Measurements from ENCODE around the gene SORCS2. TPM values are rescaled to one million over a fixed set of nuclear protein-coding genes. Genes with fewer than 3 reads are reported as not detected.

SORCS2 gene
- polyA plus RNA-seq, 1 of the 3 experiments (the other 2 are of a cell fraction): 1.6 TPM

- no peaks in the 10 kb centered on the region for H3K27me3 ChIP-seq (ENCODE audit: insufficient read depth)
- 87% methylated on average over 5 of the region's 8 CpGs for WGBS (ENCODE audit: low lambda C conversion rate)
- no peak for DNase-seq
These were observed 467.3 kb downstream of the SORCS2 start for GRCh38 chr4:7659429-7660175.

GRCh38 chr4:7660176-7661039 lies 468.1 kb downstream of the SORCS2 start:
- Histone ChIP-seq H3K4me2 (no peak overlapping the region), H4K20me1 (ENCODE audit: insufficient read depth) (no peaks in the 10 kb centered on the region), H2AFZ (ENCODE audit: low read depth) (no peak overlapping the region), H3K27me3 (ENCODE audit: insufficient read depth) (no peaks in the 10 kb centered on the region), H3F3A (replicated peaks; ENCODE audit: insufficient read depth) (peaks cover 5% of the 10 kb centered on the region), H3K9me3 (no peaks in the 10 kb centered on the region), H3K36me3 (replicated peaks in 1 of 2; ENCODE audit: control insufficient read depth in 1 of 2, insufficient read depth in 2 of 2, low read length in 1 of 2) (no peaks in the 10 kb centered on the region), H3K4me3 (ENCODE audit: low read depth in 2 of 2, low read length in 1 of 2) (no peak overlapping the region), H3K9me2 (no peaks in the 10 kb centered on the region), H3K27ac (ENCODE audit: low read depth in 2 of 2, low read length in 1 of 2) (no peak overlapping the region), H3K9ac (no peak overlapping the region), H3K79me2 (ENCODE audit: insufficient read depth) (no peaks in the 10 kb centered on the region), H3K4me1 (ENCODE audit: control insufficient read depth in 1 of 2, insufficient read depth in 2 of 2, low read depth in 1 of 2, low read length in 1 of 2) (peaks cover 6 to 13% of the 10 kb centered on the region in 2 experiments; a peak in 1 of 4 replicates)
- ChIA-PET POLR2A (no interaction called here), CTCF (no interaction called here)
- WGBS (ENCODE audit: low lambda C conversion rate): 93% methylated on average over 10 of the region's 14 CpGs
- no peak for DNase-seq
- TF ChIP-seq GABPA (IDR thresholded peaks at IDR 0.05; ENCODE audit: low read depth) (no peak), NRF1 (IDR thresholded peaks at IDR 0.05; ENCODE audit: low read depth, low read length) (no peak), CHD2 (IDR thresholded peaks at IDR 0.05; ENCODE audit: low read length, partially characterized antibody) (no peak), SMC3 (IDR thresholded peaks at IDR 0.05; ENCODE audit: low read depth, low read length) (no peak), TCF12 (IDR thresholded peaks at IDR 0.05) (no peak), RXRA (IDR thresholded peaks at IDR 0.05; ENCODE audit: borderline replicate concordance, low read depth) (no peak), NFIC (IDR thresholded peaks at IDR 0.05; ENCODE audit: borderline replicate concordance) (no peak), FOXM1 (IDR thresholded peaks at IDR 0.05; ENCODE audit: low read depth) (no peak), JUND (IDR thresholded peaks at IDR 0.05) (no peak), RCOR1 (IDR thresholded peaks at IDR 0.05; ENCODE audit: low read length) (no peak), SIN3A (IDR thresholded peaks at IDR 0.05; ENCODE audit: borderline replicate concordance, low read depth, low read length) (no peak)
- TF ChIP-seq, protein P1, sequence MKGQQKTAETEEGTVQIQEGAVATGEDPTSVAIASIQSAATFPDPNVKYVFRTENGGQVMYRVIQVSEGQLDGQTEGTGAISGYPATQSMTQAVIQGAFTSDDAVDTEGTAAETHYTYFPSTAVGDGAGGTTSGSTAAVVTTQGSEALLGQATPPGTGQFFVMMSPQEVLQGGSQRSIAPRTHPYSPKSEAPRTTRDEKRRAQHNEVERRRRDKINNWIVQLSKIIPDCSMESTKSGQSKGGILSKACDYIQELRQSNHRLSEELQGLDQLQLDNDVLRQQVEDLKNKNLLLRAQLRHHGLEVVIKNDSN (IDR thresholded peaks at IDR 0.05; ENCODE audit: borderline replicate concordance, low read depth): no peak
- TF ChIP-seq, protein P2, sequence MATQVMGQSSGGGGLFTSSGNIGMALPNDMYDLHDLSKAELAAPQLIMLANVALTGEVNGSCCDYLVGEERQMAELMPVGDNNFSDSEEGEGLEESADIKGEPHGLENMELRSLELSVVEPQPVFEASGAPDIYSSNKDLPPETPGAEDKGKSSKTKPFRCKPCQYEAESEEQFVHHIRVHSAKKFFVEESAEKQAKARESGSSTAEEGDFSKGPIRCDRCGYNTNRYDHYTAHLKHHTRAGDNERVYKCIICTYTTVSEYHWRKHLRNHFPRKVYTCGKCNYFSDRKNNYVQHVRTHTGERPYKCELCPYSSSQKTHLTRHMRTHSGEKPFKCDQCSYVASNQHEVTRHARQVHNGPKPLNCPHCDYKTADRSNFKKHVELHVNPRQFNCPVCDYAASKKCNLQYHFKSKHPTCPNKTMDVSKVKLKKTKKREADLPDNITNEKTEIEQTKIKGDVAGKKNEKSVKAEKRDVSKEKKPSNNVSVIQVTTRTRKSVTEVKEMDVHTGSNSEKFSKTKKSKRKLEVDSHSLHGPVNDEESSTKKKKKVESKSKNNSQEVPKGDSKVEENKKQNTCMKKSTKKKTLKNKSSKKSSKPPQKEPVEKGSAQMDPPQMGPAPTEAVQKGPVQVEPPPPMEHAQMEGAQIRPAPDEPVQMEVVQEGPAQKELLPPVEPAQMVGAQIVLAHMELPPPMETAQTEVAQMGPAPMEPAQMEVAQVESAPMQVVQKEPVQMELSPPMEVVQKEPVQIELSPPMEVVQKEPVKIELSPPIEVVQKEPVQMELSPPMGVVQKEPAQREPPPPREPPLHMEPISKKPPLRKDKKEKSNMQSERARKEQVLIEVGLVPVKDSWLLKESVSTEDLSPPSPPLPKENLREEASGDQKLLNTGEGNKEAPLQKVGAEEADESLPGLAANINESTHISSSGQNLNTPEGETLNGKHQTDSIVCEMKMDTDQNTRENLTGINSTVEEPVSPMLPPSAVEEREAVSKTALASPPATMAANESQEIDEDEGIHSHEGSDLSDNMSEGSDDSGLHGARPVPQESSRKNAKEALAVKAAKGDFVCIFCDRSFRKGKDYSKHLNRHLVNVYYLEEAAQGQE (IDR thresholded peaks at IDR 0.05; ENCODE audit: low read depth, low read length): no peak
- TF ChIP-seq, protein P3, sequence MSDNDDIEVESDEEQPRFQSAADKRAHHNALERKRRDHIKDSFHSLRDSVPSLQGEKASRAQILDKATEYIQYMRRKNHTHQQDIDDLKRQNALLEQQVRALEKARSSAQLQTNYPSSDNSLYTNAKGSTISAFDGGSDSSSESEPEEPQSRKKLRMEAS (IDR thresholded peaks at IDR 0.05; ENCODE audit: low read depth): no peak

More at GRCh38 chr4:7659429-7660175, 467.3 kb downstream of the SORCS2 start:
- Histone ChIP-seq H4K20me1 (ENCODE audit: insufficient read depth) (no peaks in the 10 kb centered on the region), H3K4me1 (ENCODE audit: control insufficient read depth in 1 of 2, insufficient read depth in 2 of 2, low read depth in 1 of 2, low read length in 1 of 2) (peaks cover 6 to 21% of the 10 kb centered on the region in 2 experiments; a peak in 2 of 4 replicates), H3F3A (replicated peaks; ENCODE audit: insufficient read depth) (peaks cover 5% of the 10 kb centered on the region), H3K9me2 (no peaks in the 10 kb centered on the region), H3K9me3 (no peaks in the 10 kb centered on the region), H3K27ac (ENCODE audit: low read depth in 2 of 2, low read length in 1 of 2) (no peak overlapping the region), H3K4me3 (ENCODE audit: low read depth in 2 of 2, low read length in 1 of 2) (no peak overlapping the region), H3K4me2 (no peak overlapping the region), H3K36me3 (replicated peaks in 1 of 2; ENCODE audit: control insufficient read depth in 1 of 2, insufficient read depth in 2 of 2, low read length in 1 of 2) (no peaks in the 10 kb centered on the region), H3K9ac (no peak overlapping the region), H3K79me2 (ENCODE audit: insufficient read depth) (no peaks in the 10 kb centered on the region), H2AFZ (ENCODE audit: low read depth) (no peak overlapping the region)
- ChIA-PET POLR2A (no interaction called here), CTCF (interaction anchor here (0.6 kb wide), 1 partner anchor 293 kb away, joined by 3 read pairs; no protein-coding TSS in a partner anchor)
- TF ChIP-seq EP300 (IDR thresholded peaks at IDR 0.05; ENCODE audit: borderline replicate concordance in 1 of 2, low read depth in 1 of 2, low read length in 1 of 2) (no peak), JUND (IDR thresholded peaks at IDR 0.05) (no peak), ZBTB33 (IDR thresholded peaks at IDR 0.05; ENCODE audit: borderline replicate concordance, low read depth) (no peak)

Data from SK-N-SH (cell line).